Sigmoid colon (tissue), 4 donors: ENCODE data around the gene ABCB8.

Experiments used
- POLR2A ChIP-seq, 2 donors: fragments of 450-650 bp; IDR thresholded peaks; one replicate each; pipeline ENCODE4 v1.6.1; 2016; ENCODE audit warnings: antibody characterized with exemption in 2 of 2, mild to moderate bottlenecking in 2 of 2, moderate library complexity in 2 of 2
- POLR2AphosphoS5 ChIP-seq, 4 donors: sonication (generic); formaldehyde crosslinking; IDR thresholded peaks; one replicate each; pipeline ENCODE4 v1.6.1; 2017; ENCODE audit warnings: antibody characterized with exemption in 4 of 4
- TF ChIP-seq, protein P1 (sequence below), 4 experiments: fragments of 450-650 bp in 3 of 4; fragments of 200-600 bp in 1 of 4; IDR thresholded peaks; one replicate each; pipeline ENCODE4 v1.5.1; 2016 to 2019; ENCODE audit warnings: antibody characterized with exemption in 4 of 4, mild to moderate bottlenecking in 3 of 4, moderate library complexity in 2 of 4

DNA sequence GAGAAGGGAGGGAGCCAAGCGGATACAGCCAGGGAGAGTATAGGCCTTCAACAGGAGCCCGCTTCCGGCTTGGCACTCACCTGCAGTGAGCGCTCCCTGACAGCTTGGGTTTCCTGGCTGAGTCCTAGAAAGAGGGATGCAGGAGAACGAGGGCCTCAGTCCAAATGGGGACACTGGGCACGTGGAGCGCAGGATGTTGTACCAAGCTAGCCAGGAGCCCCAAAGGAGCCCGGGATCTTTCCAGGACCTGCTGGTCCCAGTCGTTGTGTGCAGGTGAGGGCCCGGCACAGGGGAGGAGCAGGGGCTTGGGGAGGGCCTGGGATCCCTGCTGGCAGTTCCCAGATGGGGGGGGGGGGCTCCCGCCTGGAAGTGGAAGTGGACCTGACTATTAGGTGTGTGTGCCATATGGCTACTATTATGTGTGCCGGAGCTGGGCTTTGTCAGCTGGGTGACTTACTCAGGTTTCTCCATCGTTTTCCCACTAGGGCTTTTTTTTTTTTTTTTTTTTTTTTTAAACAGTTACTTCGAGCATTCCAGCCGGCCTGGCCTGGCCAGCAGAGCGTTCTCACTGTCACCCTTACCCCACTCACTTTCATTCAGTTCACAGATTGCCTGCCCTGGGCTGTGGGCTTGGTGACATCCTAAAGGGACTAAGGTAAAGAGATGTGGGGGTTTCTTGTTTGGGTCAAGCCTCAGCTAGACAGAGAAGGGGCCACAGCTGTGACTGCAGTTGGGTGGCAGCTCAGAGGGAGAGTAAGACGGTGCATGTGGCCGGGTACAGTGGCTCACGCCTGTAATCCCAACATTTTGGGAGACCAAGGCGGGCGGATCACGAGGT lies 61.9 kb downstream of the ABCB8 start:
- TF ChIP-seq, protein P1, sequence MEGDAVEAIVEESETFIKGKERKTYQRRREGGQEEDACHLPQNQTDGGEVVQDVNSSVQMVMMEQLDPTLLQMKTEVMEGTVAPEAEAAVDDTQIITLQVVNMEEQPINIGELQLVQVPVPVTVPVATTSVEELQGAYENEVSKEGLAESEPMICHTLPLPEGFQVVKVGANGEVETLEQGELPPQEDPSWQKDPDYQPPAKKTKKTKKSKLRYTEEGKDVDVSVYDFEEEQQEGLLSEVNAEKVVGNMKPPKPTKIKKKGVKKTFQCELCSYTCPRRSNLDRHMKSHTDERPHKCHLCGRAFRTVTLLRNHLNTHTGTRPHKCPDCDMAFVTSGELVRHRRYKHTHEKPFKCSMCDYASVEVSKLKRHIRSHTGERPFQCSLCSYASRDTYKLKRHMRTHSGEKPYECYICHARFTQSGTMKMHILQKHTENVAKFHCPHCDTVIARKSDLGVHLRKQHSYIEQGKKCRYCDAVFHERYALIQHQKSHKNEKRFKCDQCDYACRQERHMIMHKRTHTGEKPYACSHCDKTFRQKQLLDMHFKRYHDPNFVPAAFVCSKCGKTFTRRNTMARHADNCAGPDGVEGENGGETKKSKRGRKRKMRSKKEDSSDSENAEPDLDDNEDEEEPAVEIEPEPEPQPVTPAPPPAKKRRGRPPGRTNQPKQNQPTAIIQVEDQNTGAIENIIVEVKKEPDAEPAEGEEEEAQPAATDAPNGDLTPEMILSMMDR (IDR thresholded peaks at IDR 0.05), result no peak
- TF ChIP-seq POLR2A (IDR thresholded peaks at IDR 0.05) (no peak), POLR2AphosphoS5 (IDR thresholded peaks at IDR 0.05) (no peak)
